ENCODE results near the gene ARHGAP22.

ARHGAP22 gene

GRCh38 chr10:48633381-48634197 is 28.7 kb upstream of the ARHGAP22 start:
- DNase-seq (ENCODE audit: extremely low read depth in 1 of 2, low read depth in 1 of 2): no peak

- DNase-seq (ENCODE audit: extremely low read depth in 1 of 2, low read depth in 1 of 2): no peak
These were observed 27.3 kb upstream of the ARHGAP22 start for GRCh38 chr10:48632166-48632565.

- no peak for DNase-seq (ENCODE audit: extremely low read depth in 1 of 2, low read depth in 1 of 2)
These were observed 23.2 kb upstream of the ARHGAP22 start for GRCh38 chr10:48627984-48628609.

- no peak for DNase-seq (ENCODE audit: extremely low read depth in 1 of 2, low read depth in 1 of 2)
These were observed 22.3 kb upstream of the ARHGAP22 start for GRCh38 chr10:48626986-48627731.

GRCh38 chr10:48626447-48626846 is 21.6 kb upstream of the ARHGAP22 start:
- DNase-seq (ENCODE audit: extremely low read depth in 1 of 2, low read depth in 1 of 2): no peak

GRCh38 chr10:48625826-48626134 is 20.9 kb upstream of the ARHGAP22 start:
- DNase-seq (ENCODE audit: extremely low read depth in 1 of 2, low read depth in 1 of 2): no peak

GRCh38 chr10:48623607-48624132 is 18.8 kb upstream of the ARHGAP22 start:
- DNase-seq (ENCODE audit: extremely low read depth in 1 of 2, low read depth in 1 of 2): no peak

- DNase-seq (ENCODE audit: extremely low read depth in 1 of 2, low read depth in 1 of 2): no peak
These were observed 18.1 kb upstream of the ARHGAP22 start for GRCh38 chr10:48623009-48623408.

GRCh38 chr10:48620719-48621118 is 15.8 kb upstream of the ARHGAP22 start:
- no peak for DNase-seq (ENCODE audit: extremely low read depth in 1 of 2, low read depth in 1 of 2)

- DNase-seq (ENCODE audit: extremely low read depth in 1 of 2, low read depth in 1 of 2): no peak
These were observed 11.6 kb upstream of the ARHGAP22 start for GRCh38 chr10:48616436-48616835.

GRCh38 chr10:48614481-48615390 is 9.9 kb upstream of the ARHGAP22 start:
- no peak for DNase-seq (ENCODE audit: extremely low read depth in 1 of 2, low read depth in 1 of 2)

- no peak for DNase-seq (ENCODE audit: extremely low read depth in 1 of 2, low read depth in 1 of 2)
These were observed 8.1 kb upstream of the ARHGAP22 start for GRCh38 chr10:48613016-48613415.

GRCh38 chr10:48612236-48612943 is 7.5 kb upstream of the ARHGAP22 start:
- DNase-seq (ENCODE audit: extremely low read depth in 1 of 2, low read depth in 1 of 2): no peak

GRCh38 chr10:48611133-48611532 is 6.3 kb upstream of the ARHGAP22 start:
- DNase-seq (ENCODE audit: extremely low read depth in 1 of 2, low read depth in 1 of 2): no peak

GRCh38 chr10:48610585-48611093 is 5.8 kb upstream of the ARHGAP22 start:
- no peak for DNase-seq (ENCODE audit: extremely low read depth in 1 of 2, low read depth in 1 of 2)

GRCh38 chr10:48609899-48610584 is 5.2 kb upstream of the ARHGAP22 start:
- no peak for DNase-seq (ENCODE audit: extremely low read depth in 1 of 2, low read depth in 1 of 2)

GRCh38 chr10:48609441-48609840 is 4.6 kb upstream of the ARHGAP22 start:
- no peak for DNase-seq (ENCODE audit: extremely low read depth in 1 of 2, low read depth in 1 of 2)

- DNase-seq (ENCODE audit: extremely low read depth in 1 of 2, low read depth in 1 of 2): no peak
These were observed 4.1 kb upstream of the ARHGAP22 start for GRCh38 chr10:48608976-48609375.

- no peak for DNase-seq (ENCODE audit: extremely low read depth in 1 of 2, low read depth in 1 of 2)
These were observed 3.4 kb upstream of the ARHGAP22 start for GRCh38 chr10:48608279-48608681.

Measured in activated CD8-positive, alpha-beta memory T cell treated with anti-CD3 and anti-CD28 coated beads for 1 hour (primary cell).